Right ventricle myocardium superior (tissue), 1 donor: ENCODE measurements around the gene MARCHF6. TPM values are rescaled to one million over a fixed set of nuclear protein-coding genes. Genes with fewer than 3 reads are reported as not detected.
"Not testable (repeated sequence)": the region's sequence is repeated elsewhere in the genome, so short reads cannot be mapped to it uniquely, and the experiment has no call there.

Experiments used
- ATAC-seq: fragments of 200-7000 bp; cut with Tn5 transposase; one replicate; pipeline ENCODE4 v1.9.1; 2020; ENCODE audit warnings: mild to moderate bottlenecking; ENCODE audit not compliant: poor library complexity
- DNase-seq: peaks from one replicate; pipeline ENCODE4 v3.0.0-alpha.2; 2020
- intact Hi-C: fragments of 100-400 bp; cut with DNase I; formaldehyde crosslinking; loops from one replicate; pipeline ENCODE4 v1.11.2; 2022
- total RNA-seq: library from RNA; stranded (reverse); fragmentation: NEBNext Ultra II Directional; extraction: Animal tissue kit (Norgen Biotek cat#: 25700); gene quantifications from one replicate; pipeline ENCODE4 v1.2.1, GENCODE V29; 2021
- donor health status: DM: no; HTN: yes; CAD: no; lungs with severe emphysema.

The MARCHF6 gene
- total RNA-seq, 1 donor from 2014 or later = 170 TPM

DNA sequence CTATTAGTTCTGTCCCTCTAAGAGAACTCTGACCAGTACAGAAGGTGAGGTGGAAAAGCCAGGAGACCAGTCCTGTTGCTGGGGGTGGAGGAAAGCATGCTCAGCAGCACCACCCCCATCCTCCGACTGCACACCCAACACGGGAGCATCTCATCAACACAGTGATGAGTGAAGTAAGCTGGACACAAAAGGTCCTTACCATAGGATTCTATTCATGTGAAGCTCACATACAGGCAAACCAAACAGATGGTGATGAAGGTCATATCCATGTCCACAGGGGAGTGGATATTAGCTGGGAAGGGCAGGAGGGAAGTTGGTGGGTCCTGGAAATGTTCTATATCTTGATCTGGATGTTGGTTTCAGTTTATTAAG is 14.8 kb upstream of the MARCHF6 start:
- DNase-seq (no peak), ATAC-seq (no peak)
- intact Hi-C loops = no loop called here

DNA sequence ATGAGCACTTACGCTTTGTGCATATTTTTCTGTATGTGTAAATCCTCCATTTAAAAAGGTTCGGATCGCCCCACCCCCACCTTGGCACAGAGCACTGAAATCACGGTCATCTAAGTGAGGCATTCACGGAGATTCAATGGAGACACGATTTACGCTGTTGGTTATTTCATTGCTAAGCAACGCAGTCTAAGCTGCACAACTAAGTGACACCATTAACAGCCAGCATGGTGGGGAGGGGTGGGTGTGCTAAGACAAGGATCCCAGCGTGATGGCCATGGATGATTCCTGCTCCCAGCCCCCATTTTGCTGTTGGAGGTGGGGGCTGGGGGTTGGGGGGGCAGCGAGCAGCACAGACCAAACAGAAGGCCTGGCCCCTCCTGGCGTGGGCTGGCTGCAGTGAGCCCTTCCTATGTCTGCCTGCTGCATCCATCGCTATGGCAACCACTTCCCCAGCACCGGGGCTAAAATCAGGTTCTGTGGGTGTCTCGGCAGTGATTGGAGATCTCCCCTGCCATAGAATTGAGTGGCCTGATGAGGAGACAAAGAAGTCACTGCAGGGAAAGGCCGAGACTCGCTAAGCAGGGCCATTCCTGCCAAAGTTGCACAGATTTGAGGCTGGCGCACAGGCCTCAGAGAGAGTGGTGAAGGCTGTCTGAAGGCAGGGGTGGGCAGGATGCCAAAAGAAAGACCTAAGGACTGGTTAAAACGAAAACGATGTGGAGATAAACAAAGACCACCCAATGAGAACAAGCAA is 14.3 kb upstream of the MARCHF6 start:
- ATAC-seq (no peak), DNase-seq (no peak)
- intact Hi-C loops = no loop called here

DNA sequence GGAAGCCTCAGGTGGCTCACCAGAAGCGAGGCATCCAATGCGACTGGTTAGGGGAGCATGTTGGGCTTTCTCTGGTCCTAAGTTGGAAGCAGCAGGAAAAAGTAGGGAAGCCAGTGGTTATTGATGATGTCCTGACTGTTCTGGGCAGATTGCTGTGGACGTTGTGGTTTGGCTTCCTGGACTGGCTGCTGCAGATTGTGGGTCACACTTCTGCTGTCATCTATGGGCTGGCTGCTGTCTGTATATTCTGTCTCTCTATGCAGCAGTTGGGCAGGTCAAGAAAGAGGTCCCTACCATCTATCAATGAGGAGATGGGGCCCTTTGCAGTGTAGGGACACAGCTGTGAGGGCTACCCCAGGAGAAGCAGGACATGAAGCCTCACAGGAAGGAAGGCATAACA is 13.5 kb upstream of the MARCHF6 start:
- intact Hi-C loops = no loop called here
- no peak for DNase-seq
- ATAC-seq = no peak

DNA sequence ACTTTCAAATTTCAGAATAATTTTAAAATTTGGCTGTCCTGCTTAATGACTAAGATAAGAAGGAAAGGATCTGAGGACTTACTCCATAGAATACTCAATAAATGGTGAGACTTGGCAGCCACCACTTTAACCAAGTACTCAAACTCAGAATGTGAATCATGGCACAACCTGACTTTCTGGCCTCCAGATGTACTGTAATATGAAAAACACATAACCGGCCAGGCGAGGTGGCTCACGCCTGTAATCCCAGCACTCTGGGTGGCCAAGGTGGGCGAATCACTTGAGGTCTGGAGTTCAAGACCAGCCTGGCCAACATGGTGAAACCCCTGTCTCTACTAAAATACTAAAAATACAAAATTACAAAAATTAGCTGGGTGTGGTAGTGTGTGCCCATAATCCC is 10.0 kb upstream of the MARCHF6 start:
- DNase-seq (no peak), ATAC-seq (peak; percentile 11)
- intact Hi-C loops = no loop called here

DNA sequence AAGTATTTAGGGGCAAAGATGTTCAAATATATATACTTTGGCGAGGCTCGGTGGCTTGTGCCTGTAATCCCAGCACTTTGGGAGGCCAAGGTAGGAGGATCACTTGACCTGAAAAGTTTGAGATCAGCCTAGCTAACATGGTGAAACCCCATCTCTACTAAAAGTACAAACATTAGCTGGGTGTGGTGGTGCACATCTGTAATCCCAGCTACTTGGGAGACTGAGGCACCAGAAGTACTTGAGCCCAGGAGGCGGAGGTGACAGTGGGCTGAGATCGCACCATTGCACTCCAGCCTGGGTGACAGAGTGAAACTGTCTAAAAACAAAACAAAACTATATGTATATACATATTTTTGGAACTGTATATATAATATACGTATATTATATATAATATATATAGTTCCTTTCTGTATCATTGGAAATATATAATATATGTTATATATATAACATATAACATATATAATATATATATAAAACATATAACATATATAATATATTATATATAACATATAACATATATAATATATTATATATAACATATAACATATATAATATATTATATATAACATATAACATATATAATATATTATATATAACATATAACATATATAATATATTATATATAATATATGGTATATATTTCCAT is 8.9 kb upstream of the MARCHF6 start:
- ATAC-seq, intact Hi-C loops: not testable (repeated sequence)

DNA sequence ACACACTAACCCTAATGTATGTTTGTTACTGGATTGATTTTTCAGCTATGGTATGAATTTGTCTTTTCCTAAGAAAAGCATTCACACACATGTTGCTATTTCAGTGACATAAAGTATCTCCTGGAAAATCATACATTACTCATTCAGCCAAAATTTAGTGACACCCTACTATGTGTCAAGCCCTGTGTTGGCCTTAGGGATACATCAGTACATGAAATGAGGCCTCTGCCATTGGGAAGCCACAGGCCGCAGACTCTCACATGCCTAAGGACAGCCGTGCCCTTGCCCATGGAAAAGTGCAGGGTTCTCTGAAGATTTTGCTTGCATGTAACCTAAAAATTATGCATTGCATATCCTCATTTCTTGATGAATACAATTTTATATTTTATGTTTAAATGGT is 5.2 kb upstream of the MARCHF6 start:
- intact Hi-C loops = no loop called here
- no peak for ATAC-seq
- DNase-seq = no peak

More for the DNA sequence above, 8.9 kb upstream of the MARCHF6 start:
- not testable (repeated sequence) for DNase-seq

DNA sequence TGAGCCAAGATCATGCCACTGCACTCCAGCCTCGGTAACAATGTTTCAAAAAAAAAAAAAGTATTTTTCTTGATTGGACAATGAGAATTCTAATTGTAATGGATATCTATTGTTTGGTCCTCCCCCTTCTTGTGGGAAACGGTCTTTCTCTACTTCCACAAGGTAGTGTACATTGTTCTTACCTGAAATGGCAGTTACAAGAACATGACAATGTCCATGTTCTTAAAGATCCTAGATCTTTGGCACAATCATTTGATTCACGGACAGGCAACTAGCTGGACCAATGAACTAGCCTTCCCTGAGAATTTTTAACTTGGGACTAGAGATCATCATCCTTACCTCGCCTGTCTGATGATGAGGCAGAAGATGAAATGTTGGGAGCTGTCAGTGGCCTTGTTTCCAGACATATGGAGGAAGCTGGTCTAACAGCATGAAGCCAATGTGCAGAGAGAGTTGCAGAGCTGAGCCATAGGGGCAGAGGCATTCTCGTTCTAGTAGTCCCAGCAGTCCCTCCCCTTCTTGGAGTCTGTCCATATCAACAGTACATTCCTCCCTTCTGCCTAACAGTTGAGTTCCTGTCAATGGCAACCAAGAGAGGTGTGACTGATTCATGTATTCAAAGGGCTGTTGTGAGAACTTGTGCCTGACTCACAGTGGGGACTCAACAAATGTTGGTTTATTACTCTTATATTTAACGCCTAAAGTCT is 2.1 kb upstream of the MARCHF6 start:
- intact Hi-C loops = no loop called here
- no peak for DNase-seq
- peak; percentile 53 for ATAC-seq

DNA sequence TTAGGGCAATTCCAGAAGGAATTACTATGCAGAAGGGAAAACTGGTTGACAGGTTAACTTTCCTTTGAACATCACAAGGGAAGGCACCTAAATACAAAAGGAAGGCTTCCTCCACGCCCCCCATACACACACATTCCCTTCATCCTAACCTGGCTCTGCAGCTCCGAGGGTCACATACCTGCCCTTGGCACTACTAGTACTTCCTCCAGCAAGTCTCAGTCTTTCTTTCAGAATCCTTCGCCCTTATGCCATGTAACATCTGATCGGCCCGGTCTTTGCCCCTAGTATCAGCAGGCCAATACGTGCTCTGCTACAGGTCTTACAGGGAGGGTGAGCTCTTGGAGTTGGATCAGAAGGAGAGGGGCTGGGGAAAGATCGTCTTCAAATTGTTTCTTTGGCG is 1.6 kb upstream of the MARCHF6 start:
- ATAC-seq = no peak
- intact Hi-C loops = no loop called here
- no peak for DNase-seq

DNA sequence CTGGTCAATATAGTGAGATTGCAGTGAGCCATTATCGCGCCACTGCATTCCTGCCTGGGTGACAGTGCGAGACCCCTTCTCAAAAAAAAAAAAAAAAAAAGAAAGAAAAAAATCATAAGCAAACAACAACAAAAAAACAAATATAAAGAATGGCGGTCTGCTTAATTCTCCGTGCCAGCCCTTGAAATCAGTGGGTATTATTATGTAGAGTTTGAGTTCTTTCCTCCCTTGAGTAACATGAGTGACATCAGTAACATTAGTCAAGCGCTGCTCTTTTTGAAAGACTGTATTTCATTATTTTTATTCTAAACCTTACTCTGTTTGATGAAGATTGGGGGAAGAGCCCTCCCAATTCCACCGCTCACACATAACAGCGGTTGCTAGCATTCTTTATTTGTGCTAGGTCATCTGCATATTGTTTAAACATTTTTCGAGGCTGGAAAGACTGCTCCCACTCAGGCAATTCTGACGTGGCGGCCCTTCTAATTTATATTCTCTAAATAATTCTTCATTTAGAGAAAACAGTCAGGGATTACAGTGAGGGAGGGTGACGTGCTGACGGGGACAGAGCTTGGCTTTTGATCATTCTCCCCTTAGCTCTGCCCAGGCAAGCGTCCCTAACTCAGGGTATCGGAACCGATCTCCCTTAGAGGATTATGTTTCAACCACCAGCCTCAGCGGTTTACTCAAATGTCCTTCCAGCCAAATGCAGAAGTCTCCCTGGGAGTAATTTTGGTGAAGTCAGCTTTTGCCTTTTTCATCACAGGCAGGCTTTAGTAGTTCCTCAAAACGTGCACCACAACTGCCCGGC is 860 bp upstream of the MARCHF6 start:
- intact Hi-C loops = no loop called here
- DNase-seq (no peak), ATAC-seq (peak; percentile 35)

DNA sequence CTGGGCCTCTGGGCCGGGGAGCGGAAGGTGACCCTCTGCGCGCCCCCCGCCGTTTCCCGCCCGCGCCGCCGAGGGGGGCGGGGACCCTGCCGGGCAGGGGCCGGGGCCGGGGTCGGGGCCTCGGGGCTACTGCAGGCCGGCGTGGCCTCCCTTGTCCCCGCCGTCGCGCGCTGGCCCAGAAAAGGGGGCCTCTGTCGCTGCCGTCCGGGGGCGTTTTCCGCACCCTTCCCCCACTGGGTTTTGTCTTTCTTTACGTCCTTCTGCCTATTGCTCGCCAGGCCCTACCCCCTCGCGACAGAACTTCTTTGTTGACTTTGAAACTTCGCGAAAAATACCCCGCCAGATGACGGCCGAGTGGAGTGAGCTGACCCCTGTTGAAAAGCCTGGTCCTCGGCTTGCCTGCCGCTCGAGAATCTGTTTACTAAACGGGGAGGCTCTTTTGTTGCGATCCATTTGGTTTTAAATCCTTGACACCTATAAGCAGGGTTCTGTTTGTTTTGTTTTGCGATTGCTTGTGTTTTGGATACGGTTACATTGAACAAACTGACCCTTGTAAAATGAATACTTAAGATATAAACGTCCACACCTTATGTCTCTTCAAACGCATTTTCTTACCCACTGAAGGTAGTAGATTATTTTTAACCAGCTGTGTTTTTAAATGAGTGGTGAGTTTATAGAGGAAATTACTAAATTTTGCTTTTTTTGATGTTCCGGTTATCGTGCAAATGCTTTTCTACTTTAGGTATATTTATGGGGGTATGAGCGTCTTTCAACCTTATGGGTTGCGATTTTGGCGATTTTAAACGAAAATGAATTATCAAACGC is 765 bp downstream of the MARCHF6 start:
- ATAC-seq (peak; percentile 13), DNase-seq (peak; percentile 54)
- intact Hi-C loops = no loop called here

DNA sequence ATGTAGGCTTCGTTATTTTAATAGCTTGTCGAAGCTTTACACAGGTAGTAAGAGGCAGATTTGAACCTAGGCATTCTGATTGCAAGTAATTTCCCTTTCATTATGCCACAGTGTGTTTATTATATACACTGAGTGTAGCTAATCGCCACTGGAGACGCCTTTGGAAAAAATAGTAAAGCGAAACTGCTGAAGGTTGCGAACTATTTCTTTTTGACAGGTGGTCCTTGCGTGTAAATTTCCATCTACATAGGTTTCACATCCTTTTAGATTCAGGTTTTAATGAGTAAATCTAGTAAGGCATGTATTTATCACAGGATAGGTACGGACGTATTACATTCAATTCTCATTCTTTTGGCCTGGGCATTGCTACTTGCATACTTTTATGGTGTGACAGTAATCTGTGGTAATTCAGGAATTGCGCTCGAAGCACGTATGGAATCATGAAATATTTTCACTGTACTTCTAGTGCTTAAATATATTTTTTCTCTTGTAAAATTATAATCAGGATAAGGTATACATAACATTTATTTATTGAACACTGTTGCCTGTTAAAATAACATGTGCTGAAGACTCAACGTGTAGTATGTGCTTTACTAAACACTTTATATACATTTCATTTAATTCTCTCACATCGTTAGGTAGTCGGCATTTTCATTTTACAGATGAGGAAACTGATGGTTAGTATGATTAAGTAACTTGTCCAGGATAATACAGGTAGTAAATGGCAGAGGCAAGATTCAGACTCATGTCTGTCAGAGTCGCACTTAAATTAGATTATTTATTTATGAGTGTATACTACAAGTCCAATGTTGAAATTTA is 1.8 kb downstream of the MARCHF6 start:
- intact Hi-C loops = no loop called here
- ATAC-seq (no peak), DNase-seq (no peak)

DNA sequence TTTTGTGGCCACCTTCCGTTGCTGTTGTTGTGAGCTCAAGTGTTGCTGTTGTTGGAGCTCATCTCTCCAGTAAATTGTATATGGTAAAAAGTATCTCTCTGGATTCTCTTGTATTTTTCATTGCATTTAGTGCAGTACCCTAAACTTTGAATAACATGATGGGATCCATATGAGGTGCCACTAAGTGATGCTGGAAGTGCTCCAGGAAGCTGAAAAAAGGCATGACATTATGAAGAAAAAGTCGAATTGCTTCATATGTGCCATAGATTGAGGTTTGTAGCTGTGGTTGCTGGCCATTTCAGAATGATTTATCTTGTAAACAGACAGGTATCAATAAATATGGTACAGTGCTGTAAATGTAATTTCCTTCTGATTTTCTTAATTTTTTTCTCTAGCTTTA is 5.5 kb downstream of the MARCHF6 start:
- intact Hi-C loops = no loop called here
- DNase-seq (no peak), ATAC-seq (no peak)

DNA sequence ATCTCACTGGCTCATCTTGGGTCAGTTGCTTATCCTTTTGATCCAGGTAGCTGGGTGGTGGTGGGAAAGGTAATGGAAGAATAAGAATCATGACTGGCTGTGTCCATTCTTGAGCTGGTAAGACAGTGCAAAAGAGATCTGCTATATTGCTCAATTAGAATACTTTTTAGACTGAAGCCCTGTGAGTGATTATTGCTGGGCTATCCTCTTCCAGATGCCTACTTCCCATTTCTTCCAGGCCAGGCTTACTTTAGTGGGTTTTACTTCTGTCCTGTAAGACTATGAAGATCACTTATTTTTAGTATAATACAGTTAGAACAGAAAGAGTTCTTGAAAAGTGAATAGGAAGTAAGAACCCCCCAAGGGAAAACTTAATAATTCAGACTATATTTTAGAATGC is 7.2 kb downstream of the MARCHF6 start:
- intact Hi-C loops = no loop called here
- DNase-seq (no peak), ATAC-seq (no peak)

DNA sequence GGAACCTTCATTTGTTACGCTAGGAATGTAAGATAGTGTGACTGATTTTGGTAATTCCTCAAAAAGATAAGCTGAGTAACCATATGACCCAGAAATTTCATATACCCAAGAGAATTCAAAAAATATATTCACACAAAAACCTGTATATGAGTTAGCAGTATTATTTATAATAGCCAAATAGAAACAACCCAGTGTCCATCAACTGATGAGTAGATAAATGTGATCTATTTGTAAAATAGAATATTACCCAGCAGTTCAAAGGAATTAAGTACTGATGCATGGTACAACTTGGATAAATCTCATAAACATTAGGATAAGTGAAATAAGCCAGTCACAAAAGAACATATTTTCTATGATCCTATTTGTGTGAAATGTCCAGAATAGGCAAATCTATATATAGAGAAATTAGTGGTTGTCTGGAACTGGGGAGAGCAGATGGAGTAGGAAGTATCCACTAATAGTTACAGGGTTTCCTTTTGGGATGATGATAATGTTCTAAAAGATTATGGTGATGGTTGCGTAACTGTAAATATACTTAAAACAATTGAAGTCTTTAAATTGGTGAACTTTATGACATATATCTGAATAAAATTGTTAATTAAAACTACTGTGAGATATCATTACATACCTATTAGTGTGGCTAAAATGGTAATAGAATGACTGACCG is 10.2 kb downstream of the MARCHF6 start:
- ATAC-seq (no peak), DNase-seq (no peak)
- intact Hi-C loops = no loop called here

DNA sequence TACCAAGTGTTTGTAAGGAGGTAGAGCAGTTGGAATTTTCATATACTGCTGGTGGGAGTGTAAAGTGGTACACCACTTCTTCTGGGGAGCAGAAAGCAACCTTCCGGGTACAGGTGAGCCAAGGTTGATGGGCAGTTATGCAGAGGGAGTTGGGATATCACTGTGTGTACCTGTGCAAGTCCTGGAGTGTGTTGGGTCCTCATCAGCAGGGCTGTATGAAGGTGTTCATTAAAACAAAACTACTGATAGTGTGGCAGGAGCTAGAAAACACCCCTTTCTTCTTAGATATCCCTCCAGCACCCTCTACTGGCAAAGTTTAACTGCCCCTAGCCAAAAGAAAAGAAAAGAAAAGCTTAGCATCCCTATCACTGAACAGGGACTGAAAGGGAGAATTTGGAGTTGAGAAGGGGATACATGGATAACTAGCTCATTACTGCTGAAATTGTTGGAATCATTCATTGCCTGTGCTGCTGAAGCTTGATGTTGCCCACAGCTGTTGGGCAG is 10.7 kb downstream of the MARCHF6 start:
- no peak for ATAC-seq
- no peak for DNase-seq
- intact Hi-C loops = no loop called here

DNA sequence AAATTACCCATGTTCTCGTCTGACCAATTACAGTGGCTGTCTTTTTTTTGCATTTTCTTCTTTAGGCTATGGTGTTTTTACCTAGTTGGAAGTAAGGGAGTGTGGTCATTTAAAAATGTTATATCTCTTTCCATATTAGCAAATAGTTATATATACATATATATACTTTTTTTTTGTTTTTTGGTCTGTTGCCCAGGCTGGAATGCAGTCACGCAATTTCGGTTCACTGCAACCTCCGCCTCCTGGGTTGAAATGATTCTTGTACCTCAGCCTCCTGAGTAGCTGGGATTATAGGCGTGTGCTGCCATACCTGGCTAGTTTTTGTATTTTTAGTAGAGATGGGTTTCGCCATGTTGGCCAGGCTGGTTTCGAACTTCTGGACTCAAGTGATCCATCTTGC is 12.3 kb downstream of the MARCHF6 start:
- no peak for DNase-seq
- ATAC-seq = no peak
- intact Hi-C loops = no loop called here
